GM18508 (cell line): ENCODE data around the gene PCSK7.
"Not testable (repeated sequence)": the region's sequence is repeated elsewhere in the genome, so short reads cannot be mapped to it uniquely, and the experiment has no call there.

ENCODE experiments used
- ATAC-seq: cut with Tn5 transposase; IDR thresholded peaks from one replicate; pipeline ENCODE4 v1.9.1; 2021; ENCODE audit warnings: moderate number of reproducible peaks; ENCODE audit not compliant: insufficient read depth, unreplicated experiment

Gene PCSK7

DNA sequence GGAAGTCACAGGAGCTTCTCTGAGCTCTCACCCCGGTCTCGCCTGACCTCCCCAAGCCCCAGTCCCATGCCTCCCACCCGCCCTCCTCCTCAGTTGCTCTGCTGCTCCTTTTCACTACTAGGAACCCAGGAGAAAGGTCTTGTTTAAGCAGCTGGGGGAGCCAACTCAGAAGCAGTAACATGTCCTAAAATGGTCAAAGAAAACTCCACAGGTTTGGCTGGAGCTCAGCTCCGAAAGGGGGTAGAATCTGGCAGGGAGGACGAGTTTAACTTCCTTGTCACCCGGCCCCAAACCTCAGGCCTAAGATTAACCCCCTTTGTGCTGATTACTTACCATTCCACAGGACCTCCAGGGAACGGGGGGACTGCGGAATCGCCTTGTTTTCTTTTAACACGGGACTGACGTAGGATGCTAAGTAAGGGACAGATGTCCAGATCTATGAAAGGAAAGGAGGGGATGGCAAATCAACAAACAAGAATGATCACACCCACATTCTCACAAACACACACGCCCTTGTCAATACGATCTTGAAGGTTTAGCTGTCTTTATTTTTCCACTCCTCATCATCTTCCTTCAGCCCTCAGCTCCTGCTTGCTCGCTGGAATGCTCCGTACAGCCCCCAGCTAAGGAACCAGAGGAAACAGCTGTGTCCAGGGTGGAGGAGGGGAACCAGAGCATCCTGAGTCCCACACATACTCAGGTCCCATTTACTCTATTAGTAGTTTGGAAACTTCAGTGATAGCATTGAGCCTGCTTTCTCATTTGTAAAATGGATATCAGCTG lies 13.5 kb downstream of the PCSK7 start:
- ATAC-seq, result no peak

DNA sequence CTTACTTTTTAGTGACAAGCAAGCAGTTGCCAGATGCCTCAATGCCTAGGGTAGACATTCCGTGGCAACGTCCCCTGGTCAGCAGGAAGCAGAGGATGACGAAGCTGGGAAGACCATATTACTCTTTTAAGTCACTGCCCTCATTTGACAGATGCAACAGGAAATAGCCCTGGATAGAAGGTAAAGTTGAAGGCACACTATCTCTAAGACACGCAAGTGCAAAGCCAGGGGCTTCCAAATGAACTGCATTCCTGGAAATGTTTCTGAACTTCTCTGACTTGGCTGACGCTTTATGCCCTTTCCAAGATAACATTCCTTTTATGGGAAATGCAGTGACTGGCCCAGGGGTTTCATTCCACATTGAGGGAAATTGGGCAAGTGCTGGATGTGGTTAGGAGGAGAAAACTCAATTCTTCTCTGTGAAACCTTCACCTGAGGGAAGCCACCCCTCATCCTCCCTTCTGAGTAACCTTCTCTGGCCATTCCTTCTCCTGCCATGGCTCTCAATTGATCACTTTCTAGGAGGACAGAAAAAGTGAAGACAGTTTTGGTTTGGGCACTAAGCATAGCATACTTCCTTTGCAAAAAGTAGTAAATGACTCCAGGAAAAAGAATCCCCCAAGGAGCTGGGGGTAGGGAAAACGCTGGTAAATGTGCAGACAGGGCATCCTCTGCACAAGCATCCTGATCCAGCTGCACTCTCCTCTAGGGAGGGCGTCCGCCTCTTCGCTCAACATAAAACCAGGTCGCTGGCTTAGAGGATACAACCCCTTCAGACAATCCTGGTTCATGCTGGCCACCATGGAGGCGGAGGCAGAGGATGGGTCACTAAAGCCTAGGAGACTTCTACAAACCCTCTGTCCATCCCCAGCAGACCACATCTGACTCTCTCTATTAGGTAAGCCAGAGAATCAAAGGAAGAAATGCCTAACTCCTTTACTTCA lies 14.5 kb downstream of the PCSK7 start:
- no peak for ATAC-seq

DNA sequence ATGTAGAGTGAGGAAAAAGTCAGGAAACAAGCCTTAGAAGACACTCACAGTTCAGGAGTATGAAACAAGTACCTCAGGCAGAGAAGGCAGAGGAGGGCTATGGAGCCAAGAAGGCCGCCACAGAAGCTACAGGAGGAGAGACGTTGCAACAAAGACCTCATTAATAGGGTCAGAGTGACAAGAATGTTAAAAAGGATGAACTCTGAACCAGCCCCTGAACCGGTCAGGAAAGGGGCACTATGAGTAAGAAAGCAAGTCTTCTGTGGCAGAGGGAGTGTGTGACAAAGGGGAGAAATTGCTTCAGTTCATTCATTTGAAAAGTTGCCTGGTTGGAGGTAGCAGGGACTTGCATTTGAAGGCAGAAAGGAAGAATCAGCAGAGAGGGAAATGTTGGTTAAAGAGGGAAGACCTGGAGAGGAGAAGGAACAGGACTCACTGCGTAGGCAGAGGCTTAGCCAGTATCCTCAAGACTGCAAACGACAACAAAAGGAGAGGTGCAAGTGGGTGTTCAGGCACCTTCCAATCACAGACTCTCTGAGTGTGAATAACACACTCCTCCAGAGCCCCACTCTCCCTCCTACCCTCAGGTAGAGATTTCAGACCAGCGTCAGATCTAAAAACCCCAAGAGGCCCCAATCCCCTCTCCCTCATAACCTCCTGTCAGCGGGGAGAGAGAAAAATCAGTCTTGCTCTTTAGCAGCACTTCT lies 17.3 kb downstream of the PCSK7 start:
- ATAC-seq, result no peak

DNA sequence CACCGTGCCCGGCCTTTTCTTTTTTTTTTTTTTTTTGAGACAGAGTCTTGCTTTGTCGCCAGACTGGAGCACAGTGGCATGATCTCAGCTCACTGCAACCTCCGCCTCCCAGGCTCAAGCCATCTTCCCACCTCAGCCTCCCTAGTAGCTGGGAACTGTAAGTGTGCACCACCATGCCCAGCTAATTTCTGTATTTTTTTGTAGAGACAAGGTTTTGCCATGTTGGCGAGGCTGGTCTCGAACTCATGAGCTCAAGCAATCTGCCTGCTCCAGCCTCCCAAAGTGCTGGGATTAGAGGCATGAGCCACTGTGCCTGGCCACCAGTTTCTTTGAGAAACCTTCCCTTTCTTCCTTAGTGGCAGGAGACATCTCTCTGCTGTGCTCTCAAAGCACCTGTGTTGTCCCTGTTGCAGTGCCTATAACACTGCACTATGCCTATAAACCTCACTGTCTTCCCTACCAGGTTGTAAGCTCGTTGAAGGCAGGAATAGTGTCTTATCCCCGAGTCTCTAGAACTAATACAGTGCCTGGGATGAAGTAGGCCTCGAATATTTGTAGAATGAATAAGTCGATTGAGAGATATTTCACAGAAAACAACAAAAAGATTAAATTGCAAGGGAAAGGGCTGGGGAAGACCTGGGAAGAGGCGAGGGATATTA lies 19.0 kb downstream of the PCSK7 start:
- ATAC-seq, result no peak

- no peak for ATAC-seq
Measured at GRCh38 chr11:117210620-117211019, 21.3 kb downstream of the PCSK7 start.

GRCh38 chr11:117209351-117210125 lies 22.3 kb downstream of the PCSK7 start:
- ATAC-seq, result not testable (repeated sequence)

GRCh38 chr11:117208710-117209109 lies 23.2 kb downstream of the PCSK7 start:
- ATAC-seq, result not testable (repeated sequence)

DNA sequence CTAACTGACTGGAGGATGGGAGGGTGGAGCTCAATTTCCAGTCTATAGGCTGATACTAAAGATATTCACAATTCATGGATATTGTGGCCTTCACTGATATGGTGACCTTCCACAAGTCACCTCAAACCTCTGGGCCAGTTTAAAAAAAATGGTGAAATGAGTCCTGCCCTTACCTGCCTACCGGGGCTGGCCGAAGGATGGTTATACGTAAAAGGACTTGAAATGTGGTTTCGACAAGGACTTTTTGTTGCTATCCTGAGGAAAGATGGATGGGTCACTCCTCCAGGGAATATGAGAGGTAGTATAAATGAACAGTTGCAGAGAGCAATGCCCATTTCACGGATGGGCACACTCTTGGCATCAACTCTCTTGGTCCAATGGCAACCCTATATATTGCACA lies 24.4 kb downstream of the PCSK7 start:
- ATAC-seq, result not testable (repeated sequence)

DNA sequence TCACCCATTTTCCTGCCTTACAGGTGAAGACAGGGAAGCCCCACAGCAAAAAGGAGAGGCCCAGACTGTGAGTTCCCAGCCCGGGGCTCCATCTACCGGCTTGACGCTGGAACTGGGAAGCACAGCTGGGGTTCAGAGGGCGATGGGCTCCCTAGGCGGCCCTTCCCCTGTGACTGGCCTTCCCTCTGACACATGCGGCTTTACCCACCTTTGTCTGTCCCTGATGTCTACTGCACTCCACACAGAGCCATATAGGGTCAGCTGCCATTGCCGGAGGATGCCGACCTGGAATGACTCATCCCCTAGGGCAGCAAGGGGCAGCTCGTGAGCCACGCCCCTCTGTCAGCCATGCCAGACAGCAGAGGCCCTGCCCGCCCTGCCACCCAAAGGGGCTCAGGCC lies 25.0 kb downstream of the PCSK7 start:
- ATAC-seq, result not testable (repeated sequence)

DNA sequence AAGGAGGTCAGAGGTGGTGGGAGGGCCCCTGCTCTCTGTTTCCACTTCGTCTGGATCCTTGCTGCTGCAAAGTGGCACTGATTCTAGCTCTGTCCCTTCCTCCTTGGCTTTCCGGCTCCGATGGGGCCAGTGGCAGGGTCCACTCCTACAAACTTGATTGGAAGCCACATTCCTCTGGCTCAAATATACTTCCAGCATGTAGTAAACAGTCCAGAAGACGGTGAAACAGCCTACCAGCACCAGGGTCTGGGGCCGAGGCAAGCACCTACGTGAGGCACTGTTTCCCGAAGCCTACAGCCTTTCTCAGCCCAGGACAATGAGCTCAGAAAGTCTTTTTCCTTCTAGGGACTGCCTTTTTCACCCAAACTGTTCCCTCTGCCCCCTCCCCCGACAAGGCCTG lies 25.8 kb downstream of the PCSK7 start:
- ATAC-seq, result not testable (repeated sequence)

DNA sequence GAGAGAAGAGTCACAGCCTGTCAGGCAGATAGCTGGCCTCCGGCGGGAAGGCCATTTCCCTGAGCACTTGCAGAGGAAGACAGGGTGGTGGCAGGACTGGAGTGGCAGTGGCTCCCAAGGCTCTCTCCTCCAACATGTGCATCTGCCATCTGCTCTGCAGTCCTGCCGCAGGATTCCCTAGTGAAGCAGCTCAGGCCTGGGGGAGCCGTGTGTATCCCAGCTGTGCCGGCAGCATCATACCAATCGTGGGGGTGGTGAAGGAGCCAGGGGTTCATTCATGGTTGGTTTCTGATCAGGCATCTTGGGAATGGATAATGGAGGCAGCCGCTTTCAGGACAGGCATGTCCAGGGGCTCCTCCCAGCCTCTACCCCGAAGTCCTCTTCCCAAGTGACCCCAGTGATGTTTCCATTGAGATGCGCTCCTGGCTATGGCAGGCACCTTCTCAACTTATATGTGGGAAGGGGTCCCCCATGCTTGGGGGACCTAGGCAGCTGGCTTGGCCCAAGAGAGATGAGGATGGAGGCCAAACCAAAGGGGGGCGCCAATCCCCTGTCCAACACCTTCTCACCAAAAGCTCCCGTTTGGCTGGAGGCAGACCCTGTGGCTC lies 26.6 kb downstream of the PCSK7 start:
- ATAC-seq, result no peak

GRCh38 chr11:117204283-117205080 lies 27.4 kb downstream of the PCSK7 start:
- no peak for ATAC-seq

DNA sequence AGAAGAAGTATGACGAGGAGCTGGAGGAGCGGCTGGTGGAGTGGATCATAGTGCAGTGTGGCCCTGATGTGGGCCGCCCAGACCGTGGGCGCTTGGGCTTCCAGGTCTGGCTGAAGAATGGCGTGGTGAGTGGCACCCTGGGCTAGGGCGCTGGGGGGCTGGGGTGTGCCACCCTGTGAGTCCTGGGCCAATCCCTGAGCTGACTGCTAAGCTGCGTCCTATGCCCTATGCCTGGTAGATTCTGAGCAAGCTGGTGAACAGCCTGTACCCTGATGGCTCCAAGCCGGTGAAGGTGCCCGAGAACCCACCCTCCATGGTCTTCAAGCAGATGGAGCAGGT lies 28.8 kb downstream of the PCSK7 start:
- ATAC-seq, result no peak

DNA sequence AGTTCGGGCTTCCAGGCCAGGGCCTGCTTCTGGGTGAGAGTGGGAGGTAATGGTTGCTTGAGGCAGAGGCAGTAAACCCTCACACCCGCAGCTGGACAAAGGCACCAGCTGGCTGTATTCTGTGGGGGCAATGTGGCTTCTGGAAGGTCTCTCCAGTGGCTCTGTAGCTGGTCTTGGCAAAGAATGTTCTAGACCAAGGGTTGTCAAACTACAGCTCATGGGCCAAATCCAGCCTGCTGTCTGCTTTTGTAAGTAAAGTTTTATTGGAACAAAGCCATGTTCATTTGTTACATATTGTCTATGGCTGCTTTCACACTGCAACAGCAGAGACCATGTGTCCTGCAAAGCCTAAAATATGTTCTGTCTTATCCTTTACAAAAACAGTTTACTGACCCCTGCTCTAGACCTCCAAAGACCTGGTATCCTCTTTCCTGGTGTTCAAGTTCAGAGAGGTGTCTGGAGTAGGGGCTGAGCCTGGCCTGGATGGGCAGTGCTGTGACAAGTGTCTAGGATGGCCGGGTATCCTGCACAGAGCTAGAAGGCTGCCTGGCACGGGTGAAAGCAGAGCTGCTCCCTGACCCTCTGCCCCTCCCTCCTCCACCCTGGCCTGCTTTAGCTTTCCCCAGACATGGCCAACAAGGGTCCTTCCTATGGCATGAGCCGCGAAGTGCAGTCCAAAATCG lies 29.3 kb downstream of the PCSK7 start:
- no peak for ATAC-seq

DNA sequence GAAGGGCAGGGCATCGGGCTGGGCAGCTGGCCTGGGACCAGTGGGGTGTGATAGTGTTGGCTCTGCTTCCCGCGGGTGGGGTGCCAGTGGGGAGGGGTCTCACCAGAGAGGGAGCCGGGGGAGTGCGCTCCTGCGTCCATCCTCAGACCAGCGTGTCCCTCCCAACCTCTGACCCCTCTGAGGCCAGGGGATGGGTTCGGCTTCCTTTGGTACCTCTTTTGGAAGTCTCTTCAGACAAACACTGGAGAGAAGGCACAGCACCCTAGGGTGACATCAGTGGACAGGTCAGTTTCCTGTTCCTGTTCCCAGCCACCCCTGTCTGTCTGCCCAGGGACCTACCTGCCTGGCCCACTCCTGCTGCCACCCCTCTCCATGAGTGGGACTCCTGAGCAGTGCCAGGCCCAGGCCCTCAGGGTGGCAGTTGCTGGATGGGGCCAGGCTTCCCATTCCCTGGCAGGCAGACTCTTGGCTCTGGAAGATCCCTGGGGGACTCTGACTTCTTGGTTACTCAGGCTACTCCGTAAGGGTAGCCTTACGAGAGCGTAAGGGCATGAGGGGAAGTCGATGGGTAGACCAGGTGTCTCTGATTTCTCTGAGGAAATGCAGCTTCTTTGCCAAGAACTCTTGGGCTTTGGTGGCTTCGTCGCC lies 30.1 kb downstream of the PCSK7 start:
- no peak for ATAC-seq

DNA sequence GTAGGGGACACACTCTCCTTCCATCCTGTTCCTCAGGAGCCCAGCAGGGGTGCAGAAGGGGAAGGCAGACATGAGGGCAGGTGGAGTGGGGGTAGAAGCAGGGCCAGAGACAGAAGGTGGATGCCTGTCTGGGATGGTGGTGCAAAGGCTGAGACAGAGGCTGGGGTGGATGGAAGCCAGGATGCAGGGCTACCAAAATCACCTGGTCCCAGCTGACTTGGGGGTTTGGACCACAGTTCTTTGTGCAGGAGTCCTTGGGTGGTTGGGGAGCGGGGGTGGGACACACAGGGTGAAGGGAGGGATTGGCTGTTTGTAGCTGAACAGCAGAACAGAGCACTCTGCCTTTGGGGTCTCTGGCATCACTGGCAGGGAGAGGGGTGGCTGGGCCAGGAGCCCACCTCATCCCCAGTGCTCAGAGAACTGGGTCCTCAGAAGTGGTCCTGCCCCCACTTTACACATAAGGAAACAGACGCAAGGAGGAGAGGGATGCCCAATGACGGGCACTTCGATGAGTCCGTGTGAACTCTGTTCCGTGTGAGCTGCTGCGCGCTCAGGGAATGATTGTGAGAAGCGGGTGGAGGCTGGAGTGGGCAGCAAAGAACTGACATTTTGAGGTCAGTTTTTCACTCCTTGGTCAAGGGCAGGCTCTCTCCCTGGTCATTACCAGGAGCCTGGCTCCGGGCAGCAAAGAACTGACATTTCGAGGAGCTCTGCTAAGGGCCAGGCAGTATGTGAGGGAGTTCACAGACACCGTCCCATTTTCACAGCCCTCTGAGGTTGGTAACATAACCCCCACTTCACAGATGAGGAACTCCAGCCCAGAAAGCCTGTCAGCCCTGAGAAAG lies 30.8 kb downstream of the PCSK7 start:
- no peak for ATAC-seq
